ENCODE measurements around the gene HAND1. TPM values are rescaled to one million over a fixed set of nuclear protein-coding genes. Genes with fewer than 3 reads are reported as not detected.
A peak's percentile ranks its signal among the peaks of the same experiment; 100 is the strongest.

The HAND1 gene
- total RNA-seq, 2 donors from 2014 or later: not detected

- intact Hi-C loops (cut with DNase I): no loop called here
- H3K36me3 ChIP-seq: no peaks in the 10 kb centered on the region
- TF ChIP-seq POLR2A (IDR thresholded peaks at IDR 0.05) (no peak), CTCF (IDR thresholded peaks at IDR 0.05) (no peak), POLR2AphosphoS5 (IDR thresholded peaks at IDR 0.05) (no peak)
- 3% methylated on average over 54 of the region's 68 CpGs for WGBS
- no peak for DNase-seq (ENCODE audit: low spot score)
- peaks cover 73% of the 10 kb centered on the region for H3K27me3 ChIP-seq (replicated peaks; ENCODE audit: insufficient read depth)
- H3K4me1 ChIP-seq (replicated peaks): peaks cover 8% of the 10 kb centered on the region
- no peak overlapping the region for H3K27ac ChIP-seq
- H3K4me3 ChIP-seq: peak overlapping the region in 1 of 2 donors; percentile 2
- H3K9me3 ChIP-seq: no peaks in the 10 kb centered on the region
These were observed 424 bp downstream of the HAND1 start for GRCh38 chr5:154477382-154478223.

GRCh38 chr5:154476354-154477205 lies 1.4 kb downstream of the HAND1 start:
- intact Hi-C loops (cut with DNase I): no loop called here
- H3K27ac ChIP-seq: no peak overlapping the region
- H3K9me3 ChIP-seq: no peaks in the 10 kb centered on the region
- WGBS: 6% methylated on average over 38 of the region's 38 CpGs
- DNase-seq (ENCODE audit: low spot score): no peak
- peaks cover 70% of the 10 kb centered on the region for H3K27me3 ChIP-seq (replicated peaks; ENCODE audit: insufficient read depth)
- H3K4me3 ChIP-seq: no peak overlapping the region
- no peaks in the 10 kb centered on the region for H3K36me3 ChIP-seq
- peaks cover 8% of the 10 kb centered on the region for H3K4me1 ChIP-seq (replicated peaks)
- TF ChIP-seq POLR2A (IDR thresholded peaks at IDR 0.05) (no peak), POLR2AphosphoS5 (IDR thresholded peaks at IDR 0.05) (no peak)

GRCh38 chr5:154475591-154476353 lies 2.3 kb downstream of the HAND1 start:
- DNase-seq (ENCODE audit: low spot score): no peak
- Histone ChIP-seq H3K4me3 (no peak overlapping the region), H3K9me3 (no peaks in the 10 kb centered on the region), H3K27ac (no peak overlapping the region), H3K4me1 (replicated peaks) (peaks cover 8% of the 10 kb centered on the region), H3K36me3 (no peaks in the 10 kb centered on the region), H3K27me3 (replicated peaks; ENCODE audit: insufficient read depth) (peaks cover 68% of the 10 kb centered on the region)
- intact Hi-C loops (cut with DNase I): no loop called here
- 11% methylated on average over 33 of the region's 46 CpGs for WGBS
- no peak for TF ChIP-seq CTCF (IDR thresholded peaks at IDR 0.05)
- no peak for TF ChIP-seq POLR2A (IDR thresholded peaks at IDR 0.05)
- TF ChIP-seq POLR2AphosphoS5 (IDR thresholded peaks at IDR 0.05): no peak

- no peaks in the 10 kb centered on the region for H3K9me3 ChIP-seq
- WGBS: 10% methylated on average over 17 of the region's 17 CpGs
These were observed 3.4 kb downstream of the HAND1 start for GRCh38 chr5:154474396-154475334.

More at GRCh38 chr5:154474396-154475334, 3.4 kb downstream of the HAND1 start:
- TF ChIP-seq POLR2AphosphoS5 (IDR thresholded peaks at IDR 0.05) (no peak), POLR2A (IDR thresholded peaks at IDR 0.05) (no peak), CTCF (IDR thresholded peaks at IDR 0.05) (no peak)
- Histone ChIP-seq H3K4me1 (replicated peaks) (peaks cover 8% of the 10 kb centered on the region), H3K4me3 (no peak overlapping the region), H3K27me3 (replicated peaks; ENCODE audit: insufficient read depth) (peaks cover 70% of the 10 kb centered on the region), H3K27ac (no peak overlapping the region), H3K36me3 (no peaks in the 10 kb centered on the region)
- intact Hi-C loops (cut with DNase I): no loop called here
- DNase-seq (ENCODE audit: low spot score): no peak

All from prostate gland (tissue), 2 donors.